ENCODE data around the gene WNT6.

The WNT6 gene

DNA sequence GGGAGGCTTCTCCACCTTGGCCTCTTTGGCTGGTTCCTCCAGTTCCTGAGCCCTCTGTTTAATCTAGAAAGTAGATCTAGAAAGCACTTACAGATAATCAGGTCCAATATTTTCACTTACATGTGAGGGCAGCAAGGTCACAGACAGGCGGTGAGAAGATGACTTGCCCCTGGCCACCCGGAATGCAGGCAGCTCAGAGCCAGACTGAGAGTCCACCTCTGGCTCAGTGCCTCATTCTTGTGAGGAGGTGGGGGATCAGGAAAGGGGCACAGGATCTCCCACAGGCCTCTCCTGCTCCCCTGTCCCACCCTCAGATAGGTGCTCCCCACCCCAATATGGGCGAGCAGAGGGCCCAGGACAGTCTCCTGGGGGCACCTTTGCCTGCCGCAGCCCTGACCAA, 5.8 kb downstream of the WNT6 start:
- Mint-ChIP-seq H3K27me3 (ENCODE audit: low read depth, poor library complexity) (peaks cover 95% of the 10 kb centered on the region), H3K36me3 (ENCODE audit: low read depth) (no peaks in the 10 kb centered on the region), H3K4me1 (peaks cover 26% of the 10 kb centered on the region), H3K9me3 (peaks cover 2% of the 10 kb centered on the region), H3K27ac (no peak overlapping the region), H3K4me3 (no peak overlapping the region)
- DNase-seq = no peak
- no peak for TF ChIP-seq CTCF (IDR thresholded peaks at IDR 0.05)

DNA sequence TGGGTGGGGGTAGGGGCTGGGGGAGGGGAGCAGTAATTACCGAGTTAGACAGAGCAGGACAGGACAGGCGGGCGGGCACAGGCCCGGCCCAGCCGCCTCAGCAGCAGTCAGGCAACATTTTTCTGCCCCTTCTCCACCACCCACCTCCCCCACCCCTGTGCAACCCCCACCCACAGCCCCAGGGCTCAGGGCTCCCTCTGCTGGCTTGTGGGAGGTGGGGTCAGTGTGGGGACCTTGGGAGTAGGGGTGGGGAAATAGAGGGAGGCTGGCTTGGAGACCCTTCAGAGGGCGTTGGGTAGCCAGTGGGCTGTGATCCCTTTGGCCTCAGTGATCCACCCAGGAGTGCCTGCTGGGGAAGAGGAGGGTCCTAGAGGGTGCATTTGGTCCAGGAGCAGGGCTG, 6.4 kb downstream of the WNT6 start:
- Mint-ChIP-seq H3K27ac (no peak overlapping the region), H3K27me3 (ENCODE audit: low read depth, poor library complexity) (peaks cover 95% of the 10 kb centered on the region), H3K9me3 (peaks cover 5% of the 10 kb centered on the region), H3K4me3 (no peak overlapping the region), H3K36me3 (ENCODE audit: low read depth) (no peaks in the 10 kb centered on the region), H3K4me1 (peaks cover 24% of the 10 kb centered on the region)
- no peak for TF ChIP-seq CTCF (IDR thresholded peaks at IDR 0.05)
- no peak for DNase-seq

- DNase-seq = no peak
- TF ChIP-seq CTCF (IDR thresholded peaks at IDR 0.05) = no peak
- Mint-ChIP-seq H3K4me3 (no peak overlapping the region), H3K4me1 (peaks cover 35% of the 10 kb centered on the region), H3K9me3 (peaks cover 5% of the 10 kb centered on the region), H3K27ac (no peak overlapping the region), H3K36me3 (ENCODE audit: low read depth) (no peaks in the 10 kb centered on the region), H3K27me3 (ENCODE audit: low read depth, poor library complexity) (peaks cover 95% of the 10 kb centered on the region)
Observed at GRCh38 chr2:218867900-218868299, 8.3 kb downstream of the WNT6 start.

DNA sequence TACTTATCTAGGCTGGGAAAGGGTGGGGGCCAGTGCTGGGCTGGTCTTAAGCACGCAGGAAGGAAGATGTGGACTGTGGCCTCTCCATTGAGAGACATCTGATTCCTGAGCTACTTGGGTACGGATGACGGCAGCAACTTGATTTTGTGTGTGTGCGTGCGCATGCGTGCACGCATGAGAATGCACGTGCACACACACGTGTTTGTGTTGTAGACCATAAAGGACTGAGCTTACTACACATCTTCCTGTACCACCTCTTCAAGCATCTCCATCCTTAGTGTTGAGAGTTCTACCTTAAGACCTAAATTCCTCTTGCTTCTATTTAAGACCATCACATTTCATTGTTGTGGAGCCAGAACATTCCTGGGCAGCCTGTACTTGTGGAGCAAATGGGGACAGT, 9.5 kb downstream of the WNT6 start:
- no peak for TF ChIP-seq CTCF (IDR thresholded peaks at IDR 0.05)
- peaks cover 5% of the 10 kb centered on the region for H3K9me3 Mint-ChIP-seq
- H3K4me3 Mint-ChIP-seq = no peak overlapping the region
- H3K27me3 Mint-ChIP-seq (ENCODE audit: low read depth, poor library complexity) = peaks cover 95% of the 10 kb centered on the region
- H3K36me3 Mint-ChIP-seq (ENCODE audit: low read depth) = no peaks in the 10 kb centered on the region
- peaks cover 40% of the 10 kb centered on the region for H3K4me1 Mint-ChIP-seq
- no peak overlapping the region for H3K27ac Mint-ChIP-seq
- no peak for DNase-seq

GRCh38 chr2:218870984-218871344, 11.4 kb downstream of the WNT6 start:
- peaks cover 100% of the 10 kb centered on the region for H3K27me3 Mint-ChIP-seq (ENCODE audit: low read depth, poor library complexity)

More at GRCh38 chr2:218870984-218871344, 11.4 kb downstream of the WNT6 start:
- H3K9me3 Mint-ChIP-seq = peaks cover 5% of the 10 kb centered on the region
- no peak for DNase-seq
- no peaks in the 10 kb centered on the region for H3K36me3 Mint-ChIP-seq (ENCODE audit: low read depth)
- H3K27ac Mint-ChIP-seq = no peak overlapping the region
- peaks cover 28% of the 10 kb centered on the region for H3K4me1 Mint-ChIP-seq
- no peak for TF ChIP-seq CTCF (IDR thresholded peaks at IDR 0.05)
- no peak overlapping the region for H3K4me3 Mint-ChIP-seq

Measured in nephron progenitor cell (in vitro differentiated cells).